ENCODE results near the gene ATP6V1F. TPM values are rescaled to one million over a fixed set of nuclear protein-coding genes. Genes with fewer than 3 reads are reported as not detected.
A peak's percentile ranks its signal among the peaks of the same experiment; 100 is the strongest.

The ATP6V1F gene
- total RNA-seq, 1 experiment from 2014 or later: 149 TPM

DNA sequence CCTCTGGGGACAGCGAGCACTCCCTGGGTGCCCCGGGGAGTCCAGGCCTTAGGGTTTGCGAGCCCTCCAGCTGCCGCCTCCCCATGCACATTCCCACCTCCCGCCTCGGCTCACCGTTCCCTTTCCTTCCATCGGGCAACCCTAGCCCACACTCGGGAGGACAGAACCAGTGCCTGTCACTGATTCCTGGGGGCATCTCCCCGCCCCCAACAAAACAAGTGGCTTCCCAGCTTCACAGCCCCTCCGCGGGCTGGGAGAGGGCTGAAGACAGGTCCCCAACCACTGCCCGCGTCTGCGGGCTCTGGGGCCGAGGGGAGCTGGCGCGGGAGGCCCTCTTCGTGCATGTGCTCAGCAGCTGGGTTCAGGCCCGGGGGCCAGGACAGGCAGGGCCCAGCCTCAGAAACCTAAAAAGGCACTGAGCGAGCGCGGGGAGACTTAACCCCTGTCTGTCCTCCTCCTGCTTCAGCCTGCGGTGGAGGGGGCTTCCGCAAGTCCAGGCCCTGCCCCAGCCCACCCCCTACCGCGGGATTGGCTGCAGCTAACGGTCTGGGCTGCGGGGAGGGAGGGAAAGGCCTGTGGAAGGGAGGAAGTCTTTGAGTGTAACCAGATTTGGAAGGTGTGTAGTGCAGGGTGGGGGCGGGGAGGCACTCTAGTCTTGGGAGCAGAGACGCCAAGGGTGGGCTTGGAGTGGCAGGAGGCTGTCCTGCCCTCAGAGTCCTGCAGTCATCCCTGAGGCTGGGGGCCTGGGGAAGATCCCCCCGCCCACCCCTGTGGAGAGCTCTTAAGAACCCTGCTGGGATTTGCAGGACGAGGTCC is 31.3 kb upstream of the ATP6V1F start:
- Histone ChIP-seq H3K36me3 (ENCODE audit: control insufficient read depth in 1 of 2, insufficient read depth in 2 of 2, low read length in 2 of 2) (0 out of 4 replicates have a peak, but pooled peaks cover 0 to 3% of the 10 kb centered on the region in 2 experiments), H2AFZ (ENCODE audit: low read depth, low read length, poor library complexity, severe bottlenecking) (no peak overlapping the region), H3K9ac (ENCODE audit: low read length) (peak overlapping the region; percentile 68), H3K9me3 (ENCODE audit: control insufficient read depth in 1 of 2, insufficient read depth in 1 of 2, low read depth in 1 of 2, low read length in 2 of 2) (no peaks in the 10 kb centered on the region), H3K27ac (ENCODE audit: low read depth, low read length) (peak overlapping the region; percentile 69), H3K9me2 (ENCODE audit: insufficient read depth) (no peaks in the 10 kb centered on the region), H3K4me2 (ENCODE audit: low read length) (peak overlapping the region; percentile 92), H3K4me3 (replicated peaks in 1 of 2; ENCODE audit: low read depth in 1 of 2, low read length in 2 of 2) (peak overlapping the region; percentile 55 to 67), H3K4me1 (ENCODE audit: control insufficient read depth in 1 of 2, insufficient read depth in 2 of 2, low read length in 2 of 2) (peaks cover 35 to 73% of the 10 kb centered on the region in 2 experiments), H4K20me1 (ENCODE audit: insufficient read depth) (no peaks in the 10 kb centered on the region), H3K27me3 (ENCODE audit: insufficient read depth, low read length) (no peaks in the 10 kb centered on the region), H3K79me2 (ENCODE audit: insufficient read depth, low read length) (peaks cover 18% of the 10 kb centered on the region; the same call in 1 of the 2 replicates)
- ATAC-seq (0 out of 2 replicates have a peak, but pooled peaks have one; percentile 14), DNase-seq (ENCODE audit: low read depth, low spot score) (no peak)
- intact Hi-C loops (cut with micrococcal nuclease): no loop called here
- no TSS peak for BruUV-seq (replicated peaks)
- TF ChIP-seq POLR2A (IDR thresholded peaks at IDR 0.05; ENCODE audit: borderline replicate concordance, extremely low read depth, insufficient read depth, insufficient read length) (no peak), ELF1 (IDR thresholded peaks at IDR 0.05; ENCODE audit: borderline replicate concordance, low read depth) (no peak), EGR1 (IDR thresholded peaks at IDR 0.05; ENCODE audit: low read depth) (no peak), POLR2AphosphoS5 (IDR thresholded peaks at IDR 0.05; ENCODE audit: low read depth, low read length) (no peak), SRF (IDR thresholded peaks at IDR 0.05; ENCODE audit: low read depth) (no peak), CEBPB (IDR thresholded peaks at IDR 0.05; ENCODE audit: low read depth) (no peak), ATF3 (IDR thresholded peaks at IDR 0.05) (no peak), FOSL1 (IDR thresholded peaks at IDR 0.05; ENCODE audit: low read depth) (no peak), ZNF274 (IDR thresholded peaks at IDR 0.05; ENCODE audit: low read depth, low read length) (no peak), TCF7L2 (IDR thresholded peaks at IDR 0.05; ENCODE audit: borderline replicate concordance, extremely low read depth, insufficient read depth, insufficient read length) (no peak), ZFX (IDR thresholded peaks at IDR 0.05) (no peak), SIN3A (IDR thresholded peaks at IDR 0.05; ENCODE audit: low read depth) (no peak), JUND (IDR thresholded peaks at IDR 0.05) (no peak)
- TF ChIP-seq, protein P1, sequence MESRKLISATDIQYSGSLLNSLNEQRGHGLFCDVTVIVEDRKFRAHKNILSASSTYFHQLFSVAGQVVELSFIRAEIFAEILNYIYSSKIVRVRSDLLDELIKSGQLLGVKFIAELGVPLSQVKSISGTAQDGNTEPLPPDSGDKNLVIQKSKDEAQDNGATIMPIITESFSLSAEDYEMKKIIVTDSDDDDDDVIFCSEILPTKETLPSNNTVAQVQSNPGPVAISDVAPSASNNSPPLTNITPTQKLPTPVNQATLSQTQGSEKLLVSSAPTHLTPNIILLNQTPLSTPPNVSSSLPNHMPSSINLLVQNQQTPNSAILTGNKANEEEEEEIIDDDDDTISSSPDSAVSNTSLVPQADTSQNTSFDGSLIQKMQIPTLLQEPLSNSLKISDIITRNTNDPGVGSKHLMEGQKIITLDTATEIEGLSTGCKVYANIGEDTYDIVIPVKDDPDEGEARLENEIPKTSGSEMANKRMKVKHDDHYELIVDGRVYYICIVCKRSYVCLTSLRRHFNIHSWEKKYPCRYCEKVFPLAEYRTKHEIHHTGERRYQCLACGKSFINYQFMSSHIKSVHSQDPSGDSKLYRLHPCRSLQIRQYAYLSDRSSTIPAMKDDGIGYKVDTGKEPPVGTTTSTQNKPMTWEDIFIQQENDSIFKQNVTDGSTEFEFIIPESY (IDR thresholded peaks at IDR 0.05; ENCODE audit: extremely low read depth, insufficient replicate concordance, low read length): no peak
- TF ChIP-seq, protein P2, sequence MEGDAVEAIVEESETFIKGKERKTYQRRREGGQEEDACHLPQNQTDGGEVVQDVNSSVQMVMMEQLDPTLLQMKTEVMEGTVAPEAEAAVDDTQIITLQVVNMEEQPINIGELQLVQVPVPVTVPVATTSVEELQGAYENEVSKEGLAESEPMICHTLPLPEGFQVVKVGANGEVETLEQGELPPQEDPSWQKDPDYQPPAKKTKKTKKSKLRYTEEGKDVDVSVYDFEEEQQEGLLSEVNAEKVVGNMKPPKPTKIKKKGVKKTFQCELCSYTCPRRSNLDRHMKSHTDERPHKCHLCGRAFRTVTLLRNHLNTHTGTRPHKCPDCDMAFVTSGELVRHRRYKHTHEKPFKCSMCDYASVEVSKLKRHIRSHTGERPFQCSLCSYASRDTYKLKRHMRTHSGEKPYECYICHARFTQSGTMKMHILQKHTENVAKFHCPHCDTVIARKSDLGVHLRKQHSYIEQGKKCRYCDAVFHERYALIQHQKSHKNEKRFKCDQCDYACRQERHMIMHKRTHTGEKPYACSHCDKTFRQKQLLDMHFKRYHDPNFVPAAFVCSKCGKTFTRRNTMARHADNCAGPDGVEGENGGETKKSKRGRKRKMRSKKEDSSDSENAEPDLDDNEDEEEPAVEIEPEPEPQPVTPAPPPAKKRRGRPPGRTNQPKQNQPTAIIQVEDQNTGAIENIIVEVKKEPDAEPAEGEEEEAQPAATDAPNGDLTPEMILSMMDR (IDR thresholded peaks at IDR 0.05 in 2 of 3, conservative IDR thresholded peaks at IDR 0.05 in 1 of 3; ENCODE audit: borderline replicate concordance in 1 of 3, insufficient read depth in 1 of 3, low read depth in 2 of 3, low read length in 2 of 3): no peak
- RAD21 ChIA-PET (ENCODE audit: low non-redundant PET in 1 of 2, low total read pairs in 2 of 2, uncharacterized antibody in 2 of 2, unreplicated experiment in 2 of 2): no interaction called here
- POLR2A ChIA-PET: interaction anchor here (1.4 kb wide), 1 partner anchor 93 kb away, joined by 3 read pairs; no protein-coding TSS in a partner anchor
- CTCF ChIA-PET: interaction anchor here (1.9 kb wide), 1 partner anchor 11 kb away, joined by 9 read pairs; no protein-coding TSS in a partner anchor
